Stimulated activated CD4-positive, alpha-beta T cell treated with anti-CD3 and anti-CD28 coated beads, TNF-alpha, amount 100 ng/mL, for 4 hours (primary cell): ENCODE data around the gene SOX11.

Source experiments
- DNase-seq, 3 experiments: peaks; one replicate each; pipeline ENCODE4 v3.0.0-alpha.2; 2020; ENCODE audit warnings: low read depth in 3 of 3

The SOX11 gene

GRCh38 chr2:5723791-5724735, 31.9 kb downstream of the SOX11 start:
- no peak for DNase-seq

- DNase-seq, result no peak
These were observed 32.9 kb downstream of the SOX11 start for GRCh38 chr2:5725072-5725471.

GRCh38 chr2:5725794-5726463, 33.7 kb downstream of the SOX11 start:
- DNase-seq, result no peak

GRCh38 chr2:5727235-5727634, 35.1 kb downstream of the SOX11 start:
- no peak for DNase-seq

GRCh38 chr2:5729416-5729815, 37.2 kb downstream of the SOX11 start:
- DNase-seq, result no peak

- DNase-seq, result no peak
These were observed 38.2 kb downstream of the SOX11 start for GRCh38 chr2:5730386-5730785.

- no peak for DNase-seq
These were observed 42.8 kb downstream of the SOX11 start for GRCh38 chr2:5734859-5735520.

- DNase-seq, result no peak
These were observed 43.3 kb downstream of the SOX11 start for GRCh38 chr2:5735521-5735861.

- DNase-seq, result no peak
These were observed 43.9 kb downstream of the SOX11 start for GRCh38 chr2:5736050-5736449.

- DNase-seq, result no peak
These were observed 44.7 kb downstream of the SOX11 start for GRCh38 chr2:5736886-5737285.

GRCh38 chr2:5740053-5740452, 47.9 kb downstream of the SOX11 start:
- no peak for DNase-seq

- DNase-seq, result no peak
These were observed 48.6 kb downstream of the SOX11 start for GRCh38 chr2:5740817-5741216.

- no peak for DNase-seq
These were observed 49.1 kb downstream of the SOX11 start for GRCh38 chr2:5741242-5741641.

- no peak for DNase-seq
These were observed 49.9 kb downstream of the SOX11 start for GRCh38 chr2:5742126-5742525.

GRCh38 chr2:5748391-5748790, 56.2 kb downstream of the SOX11 start:
- no peak for DNase-seq

GRCh38 chr2:5748946-5749345, 56.8 kb downstream of the SOX11 start:
- DNase-seq, result no peak

GRCh38 chr2:5749347-5749746, 57.2 kb downstream of the SOX11 start:
- no peak for DNase-seq
